Neuronal stem cell (in vitro differentiated cells): Measurements from ENCODE around the gene ZNF561.
A peak's percentile ranks its signal among the peaks of the same experiment; 100 is the strongest.

ENCODE experiments used
- DNase-seq: peaks from one replicate; pipeline ENCODE4 v3.0.0-alpha.2; 2013; ENCODE audit warnings: low spot score
- H2AFZ ChIP-seq: one replicate; pipeline ENCODE4 v1.6.1; 2013; ENCODE audit warnings: mild to moderate bottlenecking, low read length, inconsistent platforms
- H2AK5ac ChIP-seq: 2 replicates; pipeline ENCODE4 v1.6.1; 2013; ENCODE audit warnings: low read depth, mild to moderate bottlenecking, inconsistent platforms, low read length, moderate library complexity, mixed read lengths
- H2BK120ac ChIP-seq: 2 replicates; pipeline ENCODE4 v1.6.1; 2013; ENCODE audit warnings: low read depth, mild to moderate bottlenecking, inconsistent platforms, low read length, moderate library complexity, mixed read lengths
- H2BK12ac ChIP-seq: one replicate; pipeline ENCODE4 v1.6.1; 2013; ENCODE audit warnings: low read length, inconsistent platforms
- H2BK15ac ChIP-seq: 2 replicates; pipeline ENCODE4 v1.6.1; 2013; ENCODE audit warnings: mild to moderate bottlenecking, low read length, inconsistent platforms, mixed read lengths
- H2BK5ac ChIP-seq: one replicate; pipeline ENCODE4 v1.6.1; 2013; ENCODE audit warnings: inconsistent platforms, mild to moderate bottlenecking, low read length, moderate library complexity
- H3K14ac ChIP-seq: one replicate; pipeline ENCODE4 v1.6.1; 2013; ENCODE audit warnings: low read length, inconsistent platforms
- H3K18ac ChIP-seq: 2 replicates; pipeline ENCODE4 v1.6.1; 2013; ENCODE audit warnings: low read length, inconsistent platforms
- H3K23ac ChIP-seq: 2 replicates; pipeline ENCODE4 v1.6.1; 2013; ENCODE audit warnings: low read depth, mild to moderate bottlenecking, mixed read lengths, low read length, inconsistent platforms; ENCODE audit not compliant: poor library complexity
- H3K27ac ChIP-seq: replicated peaks from 3 replicates; pipeline ENCODE4 v1.5.1; 2013; ENCODE audit warnings: low read length, inconsistent platforms
- H3K27me3 ChIP-seq, 3 experiments: 2 replicates each; pipeline ENCODE4 v1.6.1; 2013; ENCODE audit warnings: low read length in 3 of 3, mild to moderate bottlenecking in 2 of 3, inconsistent platforms in 1 of 3, low read depth in 1 of 3, mixed read lengths in 1 of 3, moderate library complexity in 1 of 3; ENCODE audit not compliant: control insufficient read depth in 3 of 3, insufficient read depth in 3 of 3
- H3K36me3 ChIP-seq, 2 donors: replicated peaks in 1 of 2; 2 replicates each; pipeline ENCODE4 v1.6.1; 2013; ENCODE audit warnings: low read length in 2 of 2; ENCODE audit not compliant: control insufficient read depth in 2 of 2, insufficient read depth in 2 of 2
- H3K4ac ChIP-seq: 2 replicates; pipeline ENCODE4 v1.6.1; 2013; ENCODE audit warnings: inconsistent platforms, mild to moderate bottlenecking, low read length, moderate library complexity
- H3K4me1 ChIP-seq, 2 donors: 1 replicate in 1 of 2; 2 replicates in 1 of 2; pipeline ENCODE4 v1.6.1; 2013; ENCODE audit warnings: low read length in 2 of 2, low read depth in 1 of 2; ENCODE audit not compliant: control insufficient read depth in 2 of 2, insufficient read depth in 1 of 2
- H3K4me2 ChIP-seq: one replicate; pipeline ENCODE4 v1.6.1; 2013; ENCODE audit warnings: mild to moderate bottlenecking, low read length, inconsistent platforms; ENCODE audit not compliant: insufficient read depth, poor library complexity, severe bottlenecking
- H3K4me3 ChIP-seq, 2 donors: 2 replicates each; pipeline ENCODE4 v1.5.1; 2013; ENCODE audit warnings: low read length in 2 of 2, mild to moderate bottlenecking in 2 of 2, inconsistent platforms in 1 of 2, moderate library complexity in 1 of 2
- H3K79me1 ChIP-seq: one replicate; pipeline ENCODE4 v1.6.1; 2013; ENCODE audit warnings: low read depth, mild to moderate bottlenecking, inconsistent platforms, low read length, moderate library complexity
- H3K9ac ChIP-seq: one replicate; pipeline ENCODE4 v1.6.1; 2013; ENCODE audit warnings: mild to moderate bottlenecking, low read depth, low read length, inconsistent platforms; ENCODE audit not compliant: poor library complexity
- H3K9me3 ChIP-seq, 2 donors: replicated peaks in 1 of 2; 2 replicates each; pipeline versions ENCODE3 to v1.6.1; 2013; ENCODE audit warnings: low read length in 2 of 2, mild to moderate bottlenecking in 2 of 2, inconsistent platforms in 1 of 2, low read depth in 1 of 2, mixed read lengths in 1 of 2, moderate library complexity in 1 of 2; ENCODE audit not compliant: control insufficient read depth in 2 of 2, insufficient read depth in 1 of 2
- H4K8ac ChIP-seq: one replicate; pipeline ENCODE4 v1.6.1; 2013; ENCODE audit warnings: low read depth, mild to moderate bottlenecking, inconsistent platforms, low read length, moderate library complexity
- H4K91ac ChIP-seq: one replicate; pipeline ENCODE4 v1.6.1; 2013; ENCODE audit warnings: low read length, low read depth, mild to moderate bottlenecking, inconsistent platforms; ENCODE audit not compliant: poor library complexity
- WGBS, 2 donors: extraction: QIAGEN DNeasy Blood & Tissue Kit; methylation state at CpG; one replicate each; pipeline ENCODE4 v1.1.7; 2013; ENCODE audit warnings: missing lambda C conversion rate in 2 of 2, mixed read lengths in 1 of 2; ENCODE audit not compliant: insufficient read length in 2 of 2, insufficient replicate concordance in 1 of 2; ENCODE audit errors: extremely low coverage in 2 of 2; 5-methylcytosine and 5-hydroxymethylcytosine counted together

Gene ZNF561

GRCh38 chr19:9644472-9644871, 23.4 kb upstream of the ZNF561 start:
- H3K4me3 ChIP-seq = no peak overlapping the region
- H3K9me3 ChIP-seq = peaks cover 5 to 17% of the 10 kb centered on the region in 2 donors
- H3K18ac ChIP-seq = no peak overlapping the region
- H3K79me1 ChIP-seq = peaks cover 1% of the 10 kb centered on the region
- WGBS, 2 donors = no CpG with 5 or more reads among the region's 4 CpGs
- H3K14ac ChIP-seq = no peak overlapping the region
- no peak overlapping the region for H3K27ac ChIP-seq
- no peak overlapping the region for H2BK120ac ChIP-seq
- H2BK12ac ChIP-seq = no peak overlapping the region
- H2BK15ac ChIP-seq = no peak overlapping the region
- no peaks in the 10 kb centered on the region for H3K27me3 ChIP-seq
- no peak overlapping the region for H4K8ac ChIP-seq
- DNase-seq = no peak
- no peak overlapping the region for H4K91ac ChIP-seq
- no peak overlapping the region for H3K4ac ChIP-seq
- H3K23ac ChIP-seq = no peak overlapping the region
- H2AK5ac ChIP-seq = no peak overlapping the region
- no peak overlapping the region for H3K4me2 ChIP-seq
- no peak overlapping the region for H3K9ac ChIP-seq
- H2BK5ac ChIP-seq = no peak overlapping the region
- peaks cover 12 to 81% of the 10 kb centered on the region in 2 donors for H3K36me3 ChIP-seq
- no peak overlapping the region for H2AFZ ChIP-seq
- peaks cover 3 to 10% of the 10 kb centered on the region in 2 donors for H3K4me1 ChIP-seq

GRCh38 chr19:9641810-9642209, 20.8 kb upstream of the ZNF561 start:
- Histone ChIP-seq H4K91ac (no peak overlapping the region), H3K79me1 (peaks cover 1% of the 10 kb centered on the region), H3K4me1 (peaks cover 3 to 10% of the 10 kb centered on the region in 2 donors), H3K9me3 (peaks cover 5 to 17% of the 10 kb centered on the region in 2 donors), H3K18ac (no peak overlapping the region), H2AK5ac (no peak overlapping the region), H3K27ac (no peak overlapping the region), H2BK5ac (no peak overlapping the region), H2BK120ac (no peak overlapping the region), H3K36me3 (peaks cover 13 to 81% of the 10 kb centered on the region in 2 donors), H3K23ac (no peak overlapping the region), H3K14ac (no peak overlapping the region), H2BK12ac (no peak overlapping the region), H3K9ac (no peak overlapping the region), H2AFZ (no peak overlapping the region), H3K4ac (no peak overlapping the region), H3K27me3 (no peaks in the 10 kb centered on the region), H3K4me2 (no peak overlapping the region), H2BK15ac (no peak overlapping the region), H4K8ac (no peak overlapping the region), H3K4me3 (no peak overlapping the region)
- no CpG with 5 or more reads among the region's 6 CpGs for WGBS, 2 donors
- DNase-seq = no peak

DNA sequence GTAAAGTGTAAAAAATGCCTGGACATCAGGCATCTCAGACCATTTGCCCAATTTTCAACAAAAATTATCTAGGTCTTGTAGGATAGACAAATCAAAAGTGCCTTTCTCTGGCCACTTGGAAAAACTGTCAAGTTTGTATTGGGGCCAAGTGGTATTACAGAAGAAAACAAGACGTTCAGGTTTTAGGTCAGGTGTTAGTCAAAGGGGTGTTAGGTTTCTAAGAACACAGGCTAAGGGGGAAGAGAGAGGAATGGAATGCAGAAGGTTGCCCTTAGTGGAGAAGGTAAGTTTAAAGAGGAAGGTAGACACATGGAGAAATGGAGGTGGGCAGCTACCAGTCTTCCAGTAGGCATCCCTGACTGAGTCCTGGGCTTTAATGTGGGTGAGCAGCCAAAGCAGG, 19.9 kb upstream of the ZNF561 start:
- Histone ChIP-seq H3K4ac (no peak overlapping the region), H2AFZ (no peak overlapping the region), H3K14ac (no peak overlapping the region), H3K27ac (no peak overlapping the region), H2BK12ac (no peak overlapping the region), H4K91ac (no peak overlapping the region), H2BK5ac (no peak overlapping the region), H3K79me1 (peaks cover 1% of the 10 kb centered on the region), H3K18ac (no peak overlapping the region), H3K9ac (no peak overlapping the region), H3K23ac (no peak overlapping the region), H3K4me3 (peak overlapping the region in 1 of 2 donors; percentile 12), H2BK120ac (no peak overlapping the region), H3K4me2 (no peak overlapping the region), H2AK5ac (no peak overlapping the region), H2BK15ac (no peak overlapping the region), H4K8ac (no peak overlapping the region), H3K4me1 (peaks cover 3 to 10% of the 10 kb centered on the region in 2 donors), H3K27me3 (no peaks in the 10 kb centered on the region), H3K9me3 (peaks cover 5 to 18% of the 10 kb centered on the region in 2 donors), H3K36me3 (peaks cover 13 to 82% of the 10 kb centered on the region in 2 donors)
- WGBS, 2 donors = no CpG with 5 or more reads among the region's 1 CpG
- DNase-seq = no peak

DNA sequence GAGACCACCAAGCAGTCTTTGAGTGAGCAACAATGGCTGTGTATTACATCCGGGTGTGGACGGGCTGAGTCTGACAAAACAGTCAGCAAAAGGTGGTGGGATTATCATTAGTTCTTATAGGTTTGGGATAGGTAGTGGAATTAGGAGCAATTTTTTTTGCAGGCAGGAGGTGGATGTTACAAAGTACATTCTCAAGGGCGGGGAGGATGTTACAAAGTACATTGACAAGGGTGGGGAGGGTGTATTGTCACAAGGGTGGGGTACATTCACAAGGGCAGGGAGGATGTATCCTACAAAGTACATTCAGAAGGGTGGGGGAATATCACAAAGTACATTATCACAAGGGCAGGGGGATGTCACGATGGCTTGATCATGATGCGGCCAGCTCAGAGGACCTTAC, 15.0 kb upstream of the ZNF561 start:
- Histone ChIP-seq H3K4me1 (peaks cover 3 to 7% of the 10 kb centered on the region in 2 donors), H2BK15ac (no peak overlapping the region), H3K4me3 (no peak overlapping the region), H3K79me1 (peaks cover 1% of the 10 kb centered on the region), H2BK5ac (no peak overlapping the region), H3K9me3 (peaks cover 0 to 13% of the 10 kb centered on the region in 2 donors), H3K18ac (no peak overlapping the region), H3K14ac (no peak overlapping the region), H3K27me3 (no peaks in the 10 kb centered on the region), H3K36me3 (peaks cover 8 to 90% of the 10 kb centered on the region in 2 donors), H3K9ac (no peak overlapping the region), H3K23ac (no peak overlapping the region), H3K27ac (no peak overlapping the region), H2AK5ac (no peak overlapping the region), H4K91ac (no peak overlapping the region), H3K4ac (no peak overlapping the region), H2AFZ (no peak overlapping the region), H3K4me2 (no peak overlapping the region), H2BK12ac (no peak overlapping the region), H4K8ac (no peak overlapping the region), H2BK120ac (no peak overlapping the region)
- no peak for DNase-seq
- WGBS, 2 donors = no CpG with 5 or more reads among the region's 5 CpGs
